ENCODE measurements around the gene NTM. TPM values are rescaled to one million over a fixed set of nuclear protein-coding genes. Genes with fewer than 3 reads are reported as not detected.

The NTM gene
- total and polyA plus RNA-seq, 2 of the 8 experiments (the other 6 are each of a cell fraction or from before 2014, with no cell fraction given): 13.4 to 20.0 TPM

DNA sequence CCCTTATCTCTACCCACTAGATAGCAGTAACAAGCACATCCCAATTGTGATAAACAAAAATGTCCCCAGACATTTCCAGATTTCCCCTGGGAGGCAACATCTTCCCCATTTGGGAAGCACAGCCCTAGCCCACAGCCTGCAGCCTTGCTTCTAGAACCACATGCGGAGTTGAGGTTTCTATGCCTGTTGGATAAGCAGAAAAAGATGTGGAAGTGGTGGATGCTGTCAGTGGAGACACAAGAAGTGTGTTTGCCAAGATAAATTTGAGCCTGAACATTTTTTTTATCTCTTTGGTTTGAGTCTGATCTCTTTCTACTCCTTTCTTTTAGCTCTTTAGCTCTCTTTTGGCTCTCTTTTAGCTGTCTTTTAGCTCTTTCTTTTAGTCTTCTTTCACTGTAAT is 884.5 kb downstream of the NTM start:
- DNase-seq (ENCODE audit: low read depth in 1 of 2, low spot score in 2 of 2) (no peak), FAIRE-seq (no peak)
- Histone ChIP-seq H3K79me2 (ENCODE audit: control insufficient read depth in 1 of 2, insufficient read depth in 2 of 2, low read length in 2 of 2) (no peaks in the 10 kb centered on the region), H3K56ac (replicated peaks; ENCODE audit: insufficient read length, low read depth, low read length) (no peak overlapping the region), H3K23ac (ENCODE audit: insufficient read length) (no peak overlapping the region), H3K79me1 (ENCODE audit: low read depth, low read length) (no peaks in the 10 kb centered on the region), H3K18ac (ENCODE audit: extremely low read depth, low read length) (no peak overlapping the region), H3K9ac (replicated peaks in 1 of 4; ENCODE audit: extremely low read depth in 1 of 4, low read depth in 3 of 4, low read length in 3 of 4) (no peak overlapping the region), H2BK5ac (ENCODE audit: low read depth, low read length) (no peak overlapping the region), H3K4me1 (replicated peaks in 1 of 4; ENCODE audit: control insufficient read depth in 3 of 4, insufficient read depth in 4 of 4, low read length in 3 of 4) (no peaks in the 10 kb centered on the region), H2BK20ac (ENCODE audit: low read length) (no peak overlapping the region), H3K4ac (replicated peaks; ENCODE audit: insufficient read length, low read depth, low read length) (no peak overlapping the region), H3K9me3 (ENCODE audit: insufficient read depth in 2 of 2, low read depth in 1 of 2, low read length in 1 of 2) (no peaks in the 10 kb centered on the region), H4K20me1 (replicated peaks in 1 of 2; ENCODE audit: control insufficient read depth in 1 of 2, insufficient read depth in 2 of 2, low read length in 2 of 2) (peaks cover 0 to 1% of the 10 kb centered on the region in 2 experiments), H3K23me2 (ENCODE audit: low read depth, low read length) (no peaks in the 10 kb centered on the region), H3K4me3 (ENCODE audit: extremely low read depth in 1 of 4, insufficient read depth in 2 of 4, low read depth in 3 of 4, low read length in 4 of 4) (no peak overlapping the region), H2AFZ (ENCODE audit: low read length) (no peak overlapping the region), H3K27me3 (replicated peaks in 1 of 4; ENCODE audit: control insufficient read depth in 3 of 4, extremely low read depth in 1 of 4, insufficient read depth in 3 of 4, low read length in 3 of 4) (no peaks in the 10 kb centered on the region), H2BK12ac (ENCODE audit: low read depth, low read length) (no peak overlapping the region), H4K8ac (ENCODE audit: extremely low read depth, insufficient read depth, low read length) (no peak overlapping the region), H2BK15ac (ENCODE audit: low read length) (no peak overlapping the region), H2BK120ac (replicated peaks; ENCODE audit: low read depth, low read length) (no peak overlapping the region), H2AK5ac (ENCODE audit: low read depth, low read length) (no peak overlapping the region), H3K27ac (ENCODE audit: low read depth, low read length) (no peak overlapping the region), H3K4me2 (ENCODE audit: insufficient read depth in 1 of 2, low read depth in 2 of 2, low read length in 2 of 2) (no peak overlapping the region), H4K91ac (replicated peaks; ENCODE audit: insufficient read length, low read length) (no peak overlapping the region), H4K5ac (ENCODE audit: insufficient read length, low read depth, low read length) (no peak overlapping the region), H3K36me3 (ENCODE audit: control insufficient read depth in 2 of 4, insufficient read depth in 4 of 4, low read length in 3 of 4) (no peaks in the 10 kb centered on the region), H3K14ac (ENCODE audit: insufficient read length) (no peak overlapping the region)
- ChIA-PET CTCF (ENCODE audit: partially characterized antibody) (interaction anchor here (0.8 to 1.1 kb wide), 2 partner anchors 11 to 67 kb away, joined by 3 read pairs; no protein-coding TSS in a partner anchor), POLR2A (ENCODE audit: partially characterized antibody) (no interaction called here)
- 91% methylated on average over 1 of the region's 1 CpG; no CpG with 5 or more reads in 1 of the 2 experiments for WGBS, 2 experiments (ENCODE audit: extremely low coverage in 1 of 2, insufficient coverage in 1 of 2, insufficient read length in 1 of 2, insufficient replicate concordance in 2 of 2, low coverage in 1 of 2, low lambda C conversion rate in 2 of 2, missing lambda C conversion rate in 1 of 2)
- TF ChIP-seq RNF2 (IDR thresholded peaks at IDR 0.05; ENCODE audit: borderline replicate concordance, low read depth, low read length, missing control alignments, poor library complexity, severe bottlenecking) (no peak), POU5F1 (IDR thresholded peaks at IDR 0.05; ENCODE audit: low read depth, low read length) (no peak), SP4 (IDR thresholded peaks at IDR 0.05; ENCODE audit: low read length) (no peak), POLR2A (IDR thresholded peaks at IDR 0.05; ENCODE audit: control extremely low read depth in 1 of 2, low read depth in 2 of 2, low read length in 2 of 2) (no peak)
